Activated CD4-positive, CD25-positive, alpha-beta regulatory T cell (primary cell): ENCODE data around the gene COX19.
"Not testable (repeated sequence)": the region's sequence is repeated elsewhere in the genome, so short reads cannot be mapped to it uniquely, and the experiment has no call there.

ENCODE experiments used
- DNase-seq, 4 experiments: peaks; one replicate each; lab custom pipeline; 2025; lab: John Stamatoyannopoulos, UW

The COX19 gene

GRCh38 chr7:960269-960871, 15.0 kb downstream of the COX19 start:
- DNase-seq, result no peak

DNA sequence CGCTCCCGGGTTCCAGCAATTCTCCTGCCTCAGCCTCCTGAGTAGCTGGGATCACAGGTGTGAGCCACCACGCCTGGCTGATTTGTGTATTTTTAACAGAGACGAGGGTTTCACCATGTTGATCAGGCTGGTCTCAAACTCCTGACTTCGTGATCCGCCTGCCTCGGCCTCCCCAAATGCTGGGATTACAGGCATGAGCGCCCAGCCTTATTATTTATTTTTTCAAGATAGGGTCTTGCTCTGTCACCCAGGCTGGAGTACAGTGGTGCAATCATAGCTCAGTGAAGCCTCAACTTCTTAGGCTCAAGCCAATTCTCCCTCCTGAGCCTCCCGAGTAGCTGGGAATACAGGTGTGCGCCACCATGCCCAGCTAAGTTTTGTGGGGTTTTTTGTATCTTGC, 15.6 kb downstream of the COX19 start:
- not testable (repeated sequence) for DNase-seq

- no peak for DNase-seq
Measured at GRCh38 chr7:959271-959670, 16.1 kb downstream of the COX19 start.

- DNase-seq, result no peak
Measured at GRCh38 chr7:958221-959200, 16.8 kb downstream of the COX19 start.

- DNase-seq, result no peak
Measured at GRCh38 chr7:957418-958220, 17.7 kb downstream of the COX19 start.

DNA sequence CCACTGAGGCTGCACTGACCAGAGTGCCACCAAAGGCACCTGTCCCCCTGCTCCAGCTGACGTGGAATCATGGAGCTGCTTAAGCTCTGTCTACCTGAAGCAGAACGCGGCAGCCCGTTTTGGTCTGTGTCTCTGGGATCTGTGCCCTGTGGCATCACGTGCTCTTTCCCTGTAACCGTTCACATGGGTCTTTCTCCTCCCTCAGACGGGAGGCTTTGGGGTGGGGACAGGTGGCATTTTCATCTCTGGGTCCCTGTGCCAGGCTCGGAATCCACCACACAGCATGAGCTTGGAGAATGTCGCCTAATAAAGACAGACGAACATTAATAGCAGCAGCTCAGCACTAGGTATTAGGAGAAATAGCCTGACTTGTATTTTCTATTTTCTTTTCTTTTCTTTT, 19.3 kb downstream of the COX19 start:
- DNase-seq, result no peak

DNA sequence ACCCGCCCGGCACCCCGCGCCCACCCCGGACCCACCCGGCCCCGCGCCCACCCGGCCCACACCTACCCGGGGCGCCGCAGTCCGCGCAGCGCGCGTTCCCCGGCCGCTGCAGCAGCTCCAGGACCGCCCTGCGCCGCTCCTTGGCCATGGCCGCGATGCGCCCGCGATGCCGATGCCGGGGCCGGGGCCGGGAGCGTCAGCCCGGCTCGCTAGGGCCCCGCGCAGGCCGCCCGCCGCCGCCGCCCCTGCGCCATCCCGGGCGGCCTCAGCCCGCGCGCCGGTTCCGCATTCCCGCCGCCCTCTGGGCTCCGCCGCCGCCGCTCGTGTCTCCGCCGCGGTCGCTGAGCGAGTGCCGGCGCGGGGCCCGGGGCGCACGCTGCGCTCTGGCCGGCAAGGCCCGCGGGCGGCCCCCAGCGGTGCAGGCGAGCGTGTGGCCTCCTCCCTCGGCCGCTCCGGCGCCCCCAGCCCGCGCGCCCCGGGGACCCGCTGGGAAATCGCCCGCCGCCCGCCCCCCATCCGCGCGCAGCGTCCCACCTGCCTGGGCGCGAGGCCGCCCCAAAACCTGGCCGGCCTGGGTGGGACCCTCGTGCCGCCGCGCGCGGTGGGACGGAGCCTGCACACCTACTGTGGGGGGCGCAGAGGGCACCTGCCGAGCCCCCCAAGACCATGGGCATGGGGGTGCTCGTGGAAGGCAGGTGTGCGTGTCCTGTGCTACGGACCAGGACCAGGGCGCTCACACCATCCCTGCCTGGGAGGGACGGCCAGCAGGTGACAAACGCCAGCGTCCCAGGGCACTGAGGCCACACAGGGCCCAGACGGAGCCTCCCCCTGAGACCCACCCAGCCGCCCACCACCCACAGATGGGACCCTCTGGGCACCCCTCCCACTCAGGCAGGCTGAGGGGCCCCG, 20.8 kb downstream of the COX19 start, which contains the start of gene ADAP1:
ADAP1 (minus strand) TSS at position 351 of the 909 bp plus-strand sequence; CDS start at position 148, 203 bp downstream.
- peak in 2 of 4 experiments; percentile 20 to 29 for DNase-seq

DNA sequence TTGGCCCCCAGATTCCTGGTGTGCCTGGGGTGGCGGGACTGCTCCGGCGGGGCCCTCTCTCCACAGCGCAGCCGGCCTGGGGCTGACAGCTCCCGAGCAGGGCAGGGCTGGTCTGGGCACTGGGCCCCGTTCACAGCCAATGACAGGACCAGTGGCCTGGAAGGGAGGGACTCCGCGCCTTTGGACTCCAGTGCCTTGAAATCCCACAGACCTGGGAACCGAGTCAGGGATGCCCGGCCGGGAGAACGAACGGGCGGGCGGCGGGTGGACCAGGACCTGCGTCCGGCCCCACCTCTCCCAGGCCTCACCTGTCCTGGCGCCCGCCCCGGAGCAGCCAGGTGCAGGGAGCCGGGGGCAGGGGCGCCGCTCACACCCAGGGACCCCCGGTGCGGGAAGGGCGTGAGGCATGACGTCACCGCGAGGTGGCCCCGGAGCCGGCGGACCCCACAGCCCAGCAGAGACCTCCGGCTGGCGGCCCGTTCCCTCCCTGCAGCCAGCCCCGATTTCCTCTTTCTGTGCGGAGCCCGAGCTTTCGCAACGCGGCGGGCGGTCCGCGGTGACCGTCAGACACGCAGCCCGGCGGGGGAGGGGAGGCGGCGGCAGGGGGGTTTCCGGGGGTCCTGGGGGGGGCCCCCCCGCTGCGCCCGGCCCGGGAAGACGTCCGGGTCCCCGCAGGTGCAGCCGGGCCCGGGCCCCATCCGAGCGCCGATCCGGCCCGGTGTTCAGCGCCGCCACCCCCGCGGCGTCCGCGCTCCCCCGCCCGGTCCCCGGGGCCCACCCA, 21.6 kb downstream of the COX19 start:
- DNase-seq, result no peak

GRCh38 chr7:952548-953441, 22.6 kb downstream of the COX19 start:
- no peak for DNase-seq

GRCh38 chr7:951881-952547, 23.3 kb downstream of the COX19 start:
- DNase-seq, result no peak

DNA sequence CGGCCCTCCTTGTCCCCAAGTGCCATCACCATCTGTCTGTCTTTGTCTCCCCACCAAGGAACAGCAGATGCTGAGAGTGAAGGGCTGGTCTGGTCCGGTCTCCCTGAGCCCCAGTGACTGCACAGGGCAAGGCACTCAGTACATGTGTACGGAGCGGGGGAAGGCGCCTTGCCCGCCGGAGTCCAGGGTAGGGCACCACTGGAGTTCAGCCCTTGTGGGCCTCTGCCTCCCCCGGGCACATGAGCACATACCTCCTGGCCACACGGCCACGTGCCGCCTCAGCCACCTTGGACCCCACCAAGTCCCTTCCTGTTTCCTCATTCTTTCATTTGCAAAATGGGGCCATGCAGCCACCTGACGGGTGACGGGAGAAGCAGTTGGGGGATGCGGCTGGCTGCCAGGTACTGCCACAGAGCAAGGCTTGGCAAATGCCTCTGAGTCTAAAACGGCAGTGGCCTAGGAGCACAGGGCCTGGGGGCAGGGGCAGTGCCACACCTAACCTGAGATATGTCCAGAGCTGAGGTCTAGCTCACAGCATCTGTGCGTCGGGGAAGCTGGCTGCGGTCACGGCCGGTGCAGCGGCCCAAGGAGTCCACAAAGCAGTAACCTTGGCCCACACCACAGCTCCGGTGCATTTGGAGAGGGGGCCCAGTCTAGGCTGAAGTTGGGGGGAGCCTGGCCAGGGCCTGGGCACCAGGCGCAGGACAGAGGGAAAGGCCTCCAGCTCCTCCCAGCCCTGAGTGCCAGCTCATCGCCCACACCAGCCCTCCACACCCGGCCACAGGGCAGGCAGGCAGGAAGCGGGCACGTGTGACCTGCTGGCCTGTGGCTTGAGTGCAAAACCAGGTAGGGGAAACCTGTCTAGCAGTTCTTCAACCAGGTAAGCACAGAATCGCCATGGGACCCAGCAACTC, 26.1 kb downstream of the COX19 start:
- DNase-seq, result no peak

DNA sequence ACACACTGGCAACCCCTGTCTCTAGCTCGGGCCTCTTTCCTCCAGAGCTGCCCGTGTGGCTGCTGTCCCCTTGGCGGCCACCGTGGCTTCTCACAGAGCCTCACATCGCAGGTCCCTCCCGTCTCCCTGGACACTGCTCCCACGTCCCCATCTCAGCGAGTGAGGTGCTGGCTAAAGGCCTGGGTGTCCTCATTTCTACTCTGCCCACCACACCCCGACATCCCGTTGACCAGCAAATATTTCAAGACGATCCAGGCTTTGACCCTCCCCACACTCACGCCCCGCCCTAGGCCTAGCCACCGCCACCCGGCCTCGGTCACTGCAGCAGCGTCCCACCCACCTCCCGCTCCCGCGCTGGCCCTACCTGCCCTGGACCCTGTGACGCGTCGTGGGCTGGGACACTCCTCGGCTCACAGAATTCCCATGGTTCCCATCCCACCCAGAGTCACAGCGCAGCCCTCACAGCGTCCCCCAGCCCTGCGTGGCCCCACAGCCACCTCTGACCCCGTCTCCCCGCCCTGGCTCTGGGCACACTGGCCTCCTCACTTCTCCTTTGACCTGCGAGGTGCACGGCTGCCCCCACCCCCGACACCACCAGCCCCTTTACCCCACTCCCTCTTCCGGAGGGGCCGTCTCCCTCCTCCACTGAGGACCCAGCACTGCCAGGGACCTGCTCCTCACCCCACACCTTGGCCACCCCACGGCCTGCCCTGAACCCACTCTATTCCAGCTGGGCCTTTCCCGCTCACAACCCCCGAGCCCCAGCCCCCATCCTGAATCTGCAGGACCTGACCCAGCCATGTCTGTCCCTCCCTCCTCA, 27.7 kb downstream of the COX19 start:
- DNase-seq, result no peak

- DNase-seq, result no peak
Measured at GRCh38 chr7:946256-946996, 28.9 kb downstream of the COX19 start.

DNA sequence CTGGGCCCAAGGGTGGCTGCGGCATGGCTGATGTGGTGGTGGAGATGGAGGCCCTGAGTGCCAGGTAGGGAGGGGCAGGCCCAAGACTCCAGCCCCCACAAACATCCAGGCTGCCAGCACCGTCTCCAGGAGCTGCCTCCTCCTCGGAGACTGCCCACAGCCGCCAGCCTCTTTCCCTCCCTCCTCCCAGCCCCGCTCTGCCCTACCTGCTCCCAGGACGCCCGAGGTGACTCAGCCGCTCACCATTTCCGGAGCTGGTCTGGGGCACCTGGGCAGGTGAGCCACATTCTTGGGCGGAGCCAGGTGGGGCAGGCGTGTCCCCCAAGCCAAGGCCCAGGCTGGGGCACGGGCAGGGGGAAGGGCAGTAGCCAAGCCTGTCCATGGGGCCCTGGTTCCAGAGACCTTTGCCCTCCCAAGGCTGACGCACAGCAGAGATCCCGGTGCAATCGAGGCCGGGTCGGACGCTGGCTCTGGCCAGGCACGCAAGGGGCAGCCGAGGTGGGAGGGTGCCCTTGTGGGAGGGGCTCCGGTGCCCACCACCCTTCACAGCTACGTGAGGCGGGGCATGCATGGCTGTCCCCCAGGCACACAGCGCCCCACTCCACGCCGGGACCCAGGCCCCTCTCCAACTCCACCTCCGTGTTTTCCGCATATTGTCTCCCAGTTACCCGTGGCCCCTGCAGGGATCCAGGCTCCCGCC, 29.6 kb downstream of the COX19 start:
- DNase-seq, result no peak

DNA sequence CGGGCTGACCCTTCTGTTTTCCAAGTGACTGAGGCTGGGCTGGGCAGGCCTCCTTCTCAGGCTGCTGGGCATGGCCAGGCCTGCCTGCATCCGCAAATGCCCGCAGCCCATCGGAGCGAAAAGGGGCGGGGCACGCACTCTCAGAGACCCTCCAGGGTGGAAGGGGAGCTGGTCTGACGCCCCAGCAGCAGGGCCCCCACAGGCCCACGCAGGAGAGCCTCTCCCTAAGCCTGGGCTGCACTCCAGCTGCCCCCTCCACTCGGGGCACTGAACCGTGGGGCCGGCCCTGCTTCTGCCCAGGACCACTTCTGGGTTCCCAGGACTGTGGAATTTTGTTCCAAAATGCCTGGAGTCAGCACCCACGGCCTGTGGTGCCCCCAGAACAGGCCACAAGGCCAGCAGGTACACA, 30.2 kb downstream of the COX19 start:
- DNase-seq, result no peak

DNA sequence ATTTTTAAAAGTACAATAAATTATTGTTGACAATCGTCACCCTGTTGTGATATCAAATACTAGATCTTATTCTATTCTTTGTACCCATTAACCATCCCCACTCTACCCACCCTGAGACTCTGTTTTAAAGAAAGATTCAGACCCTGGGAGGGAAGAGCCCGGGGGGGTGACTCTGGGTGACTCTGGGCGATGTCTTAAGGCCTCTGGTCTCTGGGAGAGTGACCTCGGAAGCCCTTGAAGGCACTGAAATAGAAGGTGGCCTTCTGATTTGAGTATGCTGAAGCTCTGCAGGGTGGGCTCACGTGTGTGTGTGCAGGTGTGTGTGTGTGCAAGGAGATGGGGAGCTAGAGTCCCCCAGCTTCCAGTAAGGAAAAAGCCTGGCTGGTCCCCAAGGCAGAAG, 30.6 kb downstream of the COX19 start:
- no peak for DNase-seq
